H1 (cell line): Measurements from ENCODE around the gene LAMP1. TPM values are rescaled to one million over a fixed set of nuclear protein-coding genes. Genes with fewer than 3 reads are reported as not detected.
"Not testable (repeated sequence)": the region's sequence is repeated elsewhere in the genome, so short reads cannot be mapped to it uniquely, and the experiment has no call there.

ENCODE experiments used
- CTCF ChIA-PET: fragments of 300-600 bp; sonication (Branson Sonifier 250); formaldehyde crosslinking; loops from one replicate; lab custom pipeline; 2021; ENCODE audit not compliant: partially characterized antibody; lab: Charles Lee
- POLR2A ChIA-PET: fragments of 300-600 bp; sonication (Branson Sonifier 250); formaldehyde crosslinking; loops from one replicate; lab custom pipeline; 2021; ENCODE audit warnings: inconsistent platforms; ENCODE audit not compliant: partially characterized antibody; lab: Charles Lee
- DNase-seq, 2 experiments: peaks; one replicate each; pipeline versions ENCODE4 v3.0.0 to v3.0.0-alpha.2; 2010 to 2022; ENCODE audit warnings: low spot score in 2 of 2, low read depth in 1 of 2, mixed read lengths in 1 of 2
- FAIRE-seq: peaks from 2 replicates; lab custom pipeline; 2011; peaks lifted over from hg19 to GRCh38; lab: Jason Lieb, UNC
- H2AFZ ChIP-seq: 2 replicates; pipeline ENCODE4 v1.8.1; 2012; ENCODE audit warnings: low read length, inconsistent platforms
- H2AK5ac ChIP-seq: 2 replicates; pipeline ENCODE4 v1.6.1; 2013; ENCODE audit warnings: low read depth, low read length
- H2BK120ac ChIP-seq: replicated peaks from 2 replicates; pipeline ENCODE3; 2013; ENCODE audit warnings: low read depth, low read length, inconsistent platforms
- H2BK12ac ChIP-seq: 2 replicates; pipeline ENCODE4 v1.6.1; 2013; ENCODE audit warnings: low read depth, low read length
- H2BK15ac ChIP-seq: 2 replicates; pipeline ENCODE4 v1.6.1; 2013; ENCODE audit warnings: low read length
- H2BK20ac ChIP-seq: 2 replicates; pipeline ENCODE4 v1.6.1; 2013; ENCODE audit warnings: low read length
- H2BK5ac ChIP-seq: 2 replicates; pipeline ENCODE4 v1.6.1; 2013; ENCODE audit warnings: low read depth, low read length
- H3K14ac ChIP-seq: 2 replicates; pipeline ENCODE4 v1.6.1; 2013; ENCODE audit warnings: inconsistent platforms; ENCODE audit not compliant: insufficient read length
- H3K18ac ChIP-seq: 2 replicates; pipeline ENCODE4 v1.6.1; 2013; ENCODE audit warnings: low read length; ENCODE audit errors: extremely low read depth
- H3K23ac ChIP-seq: 2 replicates; pipeline ENCODE4 v1.6.1; 2013; ENCODE audit warnings: inconsistent platforms; ENCODE audit not compliant: insufficient read length
- H3K23me2 ChIP-seq: 2 replicates; pipeline ENCODE4 v1.6.1; 2013; ENCODE audit warnings: low read depth, low read length
- H3K27ac ChIP-seq: 2 replicates; pipeline ENCODE4 v1.6.1; 2011; ENCODE audit warnings: low read depth, low read length, inconsistent platforms
- H3K27me3 ChIP-seq, 4 experiments: replicated peaks in 1 of 4; 1 replicate in 1 of 4; 2 replicates in 3 of 4; pipeline versions ENCODE4 v1.6.1 to v1.8.1; 2011 to 2013; ENCODE audit warnings: low read length in 3 of 4, mild to moderate bottlenecking in 3 of 4, inconsistent platforms in 2 of 4, mixed read lengths in 2 of 4, moderate library complexity in 1 of 4; ENCODE audit not compliant: control insufficient read depth in 3 of 4, insufficient read depth in 3 of 4; ENCODE audit errors: extremely low read depth in 1 of 4
- H3K36me3 ChIP-seq, 4 experiments: 2 replicates each; pipeline versions ENCODE4 v1.6.1 to v1.8.1; 2011 to 2013; ENCODE audit warnings: mild to moderate bottlenecking in 4 of 4, low read length in 3 of 4, moderate library complexity in 2 of 4, control low read depth in 1 of 4, inconsistent platforms in 1 of 4; ENCODE audit not compliant: insufficient read depth in 4 of 4, control insufficient read depth in 2 of 4
- H3K4ac ChIP-seq: replicated peaks from 2 replicates; pipeline ENCODE3; 2013; ENCODE audit warnings: low read length, low read depth, mixed read lengths, inconsistent platforms; ENCODE audit not compliant: insufficient read length
- H3K4me1 ChIP-seq, 4 experiments: replicated peaks in 1 of 4; 1 replicate in 1 of 4; 2 replicates in 3 of 4; pipeline versions ENCODE4 v1.6.1 to v1.8.1; 2011 to 2013; ENCODE audit warnings: low read length in 3 of 4, inconsistent platforms in 2 of 4, mixed read lengths in 1 of 4; ENCODE audit not compliant: insufficient read depth in 4 of 4, control insufficient read depth in 3 of 4
- H3K4me2 ChIP-seq, 2 experiments: 2 replicates each; pipeline versions ENCODE4 v1.6.1 to v1.8.1; 2011 to 2013; ENCODE audit warnings: low read depth in 2 of 2, low read length in 2 of 2, control low read depth in 1 of 2, inconsistent platforms in 1 of 2, mild to moderate bottlenecking in 1 of 2; ENCODE audit not compliant: insufficient read depth in 1 of 2
- H3K4me3 ChIP-seq, 4 experiments: fragments of 200-600, 300-600 bp in 1 of 4; sonication (generic), shearing (Covaris generic), sonication (Bioruptor Twin) in 1 of 4; 2 replicates each; pipeline versions ENCODE4 v1.5.1 to v1.8.1; 2011 to 2016; ENCODE audit warnings: low read length in 4 of 4, low read depth in 3 of 4, control low read depth in 2 of 4, inconsistent platforms in 2 of 4, mild to moderate bottlenecking in 2 of 4, mixed read lengths in 1 of 4, moderate library complexity in 1 of 4; ENCODE audit not compliant: insufficient read depth in 2 of 4; ENCODE audit errors: extremely low read depth in 1 of 4
- H3K56ac ChIP-seq: replicated peaks from 2 replicates; pipeline ENCODE3; 2013; ENCODE audit warnings: low read depth, mild to moderate bottlenecking, mixed read lengths, low read length, inconsistent platforms; ENCODE audit not compliant: insufficient read length
- H3K79me1 ChIP-seq: 2 replicates; pipeline ENCODE4 v1.6.1; 2013; ENCODE audit warnings: low read depth, low read length, control low read depth
- H3K79me2 ChIP-seq, 2 experiments: 2 replicates each; pipeline versions ENCODE4 v1.6.1 to v1.8.1; 2012 to 2013; ENCODE audit warnings: low read length in 2 of 2, mild to moderate bottlenecking in 2 of 2, inconsistent platforms in 1 of 2; ENCODE audit not compliant: insufficient read depth in 2 of 2, control insufficient read depth in 1 of 2
- H3K9ac ChIP-seq, 4 experiments: replicated peaks in 1 of 4; 1 replicate in 1 of 4; 2 replicates in 3 of 4; pipeline versions ENCODE4 v1.6.1 to v1.8.1; 2011 to 2013; ENCODE audit warnings: low read depth in 3 of 4, low read length in 3 of 4, control low read depth in 2 of 4, mild to moderate bottlenecking in 2 of 4, moderate library complexity in 2 of 4, inconsistent platforms in 1 of 4; ENCODE audit errors: extremely low read depth in 1 of 4
- H3K9me3 ChIP-seq, 2 experiments: 2 replicates each; pipeline versions ENCODE4 v1.6.1 to v1.8.1; 2012 to 2013; ENCODE audit warnings: mild to moderate bottlenecking in 2 of 2, moderate library complexity in 2 of 2, control low read depth in 1 of 2, inconsistent platforms in 1 of 2, low read depth in 1 of 2, low read length in 1 of 2, mixed read lengths in 1 of 2; ENCODE audit not compliant: insufficient read depth in 2 of 2
- H4K20me1 ChIP-seq, 2 experiments: replicated peaks in 1 of 2; 2 replicates each; pipeline versions ENCODE3 to v1.8.1; 2011 to 2013; ENCODE audit warnings: inconsistent platforms in 2 of 2, low read length in 2 of 2, mild to moderate bottlenecking in 1 of 2; ENCODE audit not compliant: insufficient read depth in 2 of 2, control insufficient read depth in 1 of 2
- H4K5ac ChIP-seq: 2 replicates; pipeline ENCODE4 v1.6.1; 2013; ENCODE audit warnings: low read length, low read depth, mixed read lengths, inconsistent platforms; ENCODE audit not compliant: insufficient read length
- H4K8ac ChIP-seq: 2 replicates; pipeline ENCODE4 v1.8.0; 2013; ENCODE audit warnings: mild to moderate bottlenecking, moderate library complexity, low read length, inconsistent platforms; ENCODE audit not compliant: insufficient read depth; ENCODE audit errors: extremely low read depth
- H4K91ac ChIP-seq: replicated peaks from 2 replicates; pipeline ENCODE3; 2013; ENCODE audit warnings: low read length, mixed read lengths, inconsistent platforms; ENCODE audit not compliant: insufficient read length
- KDM1A ChIP-seq: fragments of 200-600, 300-600 bp; sonication (generic); IDR thresholded peaks from 2 replicates; pipeline ENCODE4 v1.7.1; 2016; ENCODE audit warnings: mild to moderate bottlenecking, low read length, borderline replicate concordance
- WGBS, 2 experiments: shearing (Covaris generic) in 1 of 2; methylation state at CpG; one replicate each; pipeline versions ENCODE4 v1.1.6 to v1.1.7; 2013 to 2015; ENCODE audit warnings: low lambda C conversion rate in 2 of 2, mixed read lengths in 2 of 2, inconsistent platforms in 1 of 2, low coverage in 1 of 2, missing lambda C conversion rate in 1 of 2; ENCODE audit not compliant: insufficient replicate concordance in 2 of 2, insufficient coverage in 1 of 2, insufficient read length in 1 of 2; ENCODE audit errors: extremely low coverage in 1 of 2, missing lambda C conversion rate in 1 of 2; 5-methylcytosine and 5-hydroxymethylcytosine counted together
- microRNA-seq, 2 experiments: library from miRNA; unstranded; fragments of <30 nt; microRNA quantifications; one replicate each; pipeline versions ENCODE4 to v1.2.0, GENCODE V29; 2016 to 2020; ENCODE audit warnings: borderline microRNAs expressed in 2 of 2, borderline number of aligned reads in 2 of 2, borderline replicate concordance in 1 of 2
- polyA plus RNA-seq, 7 experiments: library from polyadenylated mRNA; depleted of rRNA in 3 of 7; stranded (reverse) in 5 of 7; unstranded in 2 of 7; fragments of >200 nt in 5 of 7; fragments of 200-250 nt in 2 of 7; gene quantifications; 1 replicate in 5 of 7; 2 replicates in 1 of 7; 4 replicates in 1 of 7; pipeline versions ENCODE4 v1.2.1 to v1.2.3, GENCODE V29; 2011 to 2013; ENCODE audit warnings: missing spikeins in 2 of 7, mixed read lengths in 2 of 7
- small RNA-seq: library from polyadenylated mRNA; stranded (forward); fragments of <200 nt; extraction: miRNeasy Mini kit (QIAGEN cat#:217004); gene quantifications from one replicate; pipeline ENCODE3, GENCODE V24; 2013; ENCODE audit not compliant: insufficient read depth
- total RNA-seq: library from RNA; stranded (reverse); fragmentation: NEBNext Ultra II Directional; extraction: Animal tissue kit (Norgen Biotek cat#: 25700); gene quantifications from 2 replicates; pipeline ENCODE4 v1.2.1, GENCODE V29; 2021

LAMP1 gene
- total and polyA plus RNA-seq, 2 of the 8 experiments (the other 6 are each of a cell fraction or from before 2014, with no cell fraction given), result 97.6 to 140 TPM

DNA sequence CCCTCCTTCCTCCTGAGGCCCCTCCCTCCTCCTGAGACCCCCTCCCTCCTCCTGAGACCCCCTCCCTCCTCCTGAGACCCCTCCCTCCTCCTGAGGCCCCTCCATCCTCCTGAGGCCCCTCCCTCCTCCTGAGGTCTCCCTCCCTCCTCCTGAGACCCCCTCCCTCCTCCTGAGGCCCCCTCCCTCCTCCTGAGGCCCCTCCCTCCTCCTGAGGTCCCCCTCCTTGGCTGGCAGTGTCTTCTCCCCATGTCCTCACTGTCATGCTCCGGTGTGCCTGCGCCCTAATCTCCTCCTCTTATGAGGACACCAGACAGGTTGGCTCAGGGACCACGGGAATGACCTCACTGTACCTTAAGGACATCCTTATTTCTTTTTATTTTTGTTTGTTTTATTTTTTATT is 74.7 kb downstream of the LAMP1 start:
- not testable (repeated sequence) for H3K23ac ChIP-seq, H3K36me3 ChIP-seq, H3K4me2 ChIP-seq, H4K5ac ChIP-seq, H3K27ac ChIP-seq, H3K4ac ChIP-seq, H3K23me2 ChIP-seq, H2BK5ac ChIP-seq, H4K20me1 ChIP-seq, FAIRE-seq, H3K4me3 ChIP-seq, H3K79me1 ChIP-seq, H2AFZ ChIP-seq, H2AK5ac ChIP-seq, H2BK120ac ChIP-seq, DNase-seq, H2BK20ac ChIP-seq, H3K9me3 ChIP-seq, H3K79me2 ChIP-seq, H3K56ac ChIP-seq, H3K18ac ChIP-seq, H3K14ac ChIP-seq, H3K9ac ChIP-seq, H2BK12ac ChIP-seq, H3K27me3 ChIP-seq, H4K8ac ChIP-seq
- WGBS, 2 experiments, result 84% methylated on average over 3 of the region's 3 CpGs; no CpG with 5 or more reads in 1 of the 2 experiments
- H4K91ac ChIP-seq, result peak overlapping the region; percentile 91
- POLR2A ChIA-PET, result interaction anchor here (2.3 kb wide), 1 partner anchor 20 kb away, joined by 12 read pairs; no protein-coding TSS in a partner anchor
- H3K4me1 ChIP-seq, result peaks cover 3 to 16% (median 11%) of the 10 kb centered on the region in 4 experiments; a peak in 6 of 7 replicates
- CTCF ChIA-PET, result interaction anchor here (0.8 to 1.4 kb wide), 2 partner anchors 11 to 60 kb away, joined by 3 to 4 read pairs; no protein-coding TSS in a partner anchor
- TF ChIP-seq KDM1A, result peak; percentile 49; the same call in 1 of the 2 replicates
- 0 out of 2 replicates have a peak overlapping the region, but pooled peaks have one; percentile 88 for H2BK15ac ChIP-seq

Small RNAs within 50 kb of the gene (microRNA-seq; reads per million reads assigned to microRNA genes)
- gene MIR8075, result 0 reads per million in 2 experiments

Small RNAs within 50 kb of the gene (small RNA-seq; reads per million reads assigned to genes)
- gene MIR8075, result not detected

Other genes with a start within 250 kb of the LAMP1 start
- 0.43 and 0.67 TPM in 2 replicates for gene F7, start 191.4 kb upstream of the LAMP1 start, total RNA-seq
- gene F7, start 191.4 kb upstream of the LAMP1 start, polyA plus RNA-seq (2011; rRNA removed), result 0.85 and 0.98 TPM in 2 replicates
- gene F10, start 174.4 kb upstream of the LAMP1 start, total RNA-seq, result 2.0 and 2.3 TPM in 2 replicates
- gene F10, start 174.4 kb upstream of the LAMP1 start, polyA plus RNA-seq (2011; rRNA removed), result 3.5 and 4.2 TPM in 2 replicates
- not detected in 2 replicates for gene PROZ, start 138.6 kb upstream of the LAMP1 start, total RNA-seq
- 0.05 TPM in 1 of 2 replicates, not detected in the other for gene PROZ, start 138.6 kb upstream of the LAMP1 start, polyA plus RNA-seq (2011; rRNA removed)
- 72.8 and 75.1 TPM in 2 replicates for gene PCID2, start 88.6 kb upstream of the LAMP1 start, total RNA-seq
- 53.8 and 72.4 TPM in 2 replicates for gene PCID2, start 88.6 kb upstream of the LAMP1 start, polyA plus RNA-seq (2011; rRNA removed)
- gene CUL4A, start 87.6 kb upstream of the LAMP1 start, total RNA-seq, result 99.3 and 101 TPM in 2 replicates
- 54.7 and 75.1 TPM in 2 replicates for gene CUL4A, start 87.6 kb upstream of the LAMP1 start, polyA plus RNA-seq (2011; rRNA removed)
- gene GRTP1, start 66.9 kb downstream of the LAMP1 start, total RNA-seq, result 52.0 and 54.3 TPM in 2 replicates
- 34.7 and 47.5 TPM in 2 replicates for gene GRTP1, start 66.9 kb downstream of the LAMP1 start, polyA plus RNA-seq (2011; rRNA removed)
- gene ADPRHL1, start 156.2 kb downstream of the LAMP1 start, total RNA-seq, result 1.7 and 2.0 TPM in 2 replicates
- 0.74 and 1.3 TPM in 2 replicates for gene ADPRHL1, start 156.2 kb downstream of the LAMP1 start, polyA plus RNA-seq (2011; rRNA removed)
- gene DCUN1D2, start 193.5 kb downstream of the LAMP1 start, total RNA-seq, result 35.2 and 35.3 TPM in 2 replicates
- 19.5 and 22.6 TPM in 2 replicates for gene DCUN1D2, start 193.5 kb downstream of the LAMP1 start, polyA plus RNA-seq (2011; rRNA removed)